CMK (cell line): ENCODE data around the gene MGLL.

ENCODE experiments used
- DNase-seq: peaks from one replicate; pipeline ENCODE4 v3.0.0-alpha.2; 2010; ENCODE audit warnings: low read depth

The MGLL gene

DNA sequence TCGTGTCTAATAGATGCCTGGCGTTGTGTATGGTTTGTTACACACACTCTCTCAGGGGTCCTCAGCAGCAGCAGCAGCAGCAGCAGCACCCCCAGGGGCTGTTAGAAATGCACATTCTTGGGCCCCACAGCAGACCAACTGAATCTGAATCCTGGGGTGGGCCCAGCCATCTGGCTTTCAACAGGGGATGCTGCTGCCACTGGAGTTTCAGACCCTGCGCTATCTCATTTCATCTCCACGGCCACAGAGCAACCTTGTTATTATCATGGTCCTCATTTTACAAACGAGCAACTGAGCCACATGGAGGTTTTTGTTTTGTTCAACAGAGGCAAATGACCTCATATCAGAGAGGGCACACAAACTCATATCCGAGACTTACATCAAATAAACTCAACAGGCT is 47.7 kb downstream of the MGLL start:
- no peak for DNase-seq

DNA sequence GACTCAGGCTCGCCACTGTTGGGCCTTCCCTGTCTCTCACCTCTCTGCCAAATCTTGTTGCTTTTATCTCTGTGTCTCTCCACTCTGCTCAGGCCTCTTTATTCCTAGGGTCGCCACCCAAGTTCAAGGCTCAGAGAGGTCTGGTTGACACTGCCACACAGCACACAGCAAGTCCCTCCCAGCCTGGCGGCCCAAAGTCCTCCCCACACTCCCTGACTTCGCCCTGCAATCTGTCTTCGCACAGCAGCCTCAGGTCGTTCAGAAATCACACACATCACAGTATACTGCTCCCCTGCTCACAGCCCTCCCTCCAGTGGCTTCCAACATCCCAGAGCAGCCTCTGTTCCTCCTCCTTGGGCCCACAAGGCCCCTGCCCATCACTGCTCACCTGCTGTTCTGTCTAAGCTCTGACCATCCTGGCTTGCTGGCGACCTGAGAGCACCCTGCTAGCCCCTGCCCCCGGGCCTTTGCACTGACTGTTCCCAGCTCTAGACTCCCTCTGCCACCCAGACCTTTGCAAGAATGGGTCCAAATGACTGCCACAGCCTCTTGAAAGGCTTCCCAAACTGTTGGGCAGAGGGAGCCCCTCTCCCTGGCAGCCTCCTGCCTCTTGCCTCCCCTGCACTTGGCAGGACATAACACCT is 48.4 kb downstream of the MGLL start:
- no peak for DNase-seq

DNA sequence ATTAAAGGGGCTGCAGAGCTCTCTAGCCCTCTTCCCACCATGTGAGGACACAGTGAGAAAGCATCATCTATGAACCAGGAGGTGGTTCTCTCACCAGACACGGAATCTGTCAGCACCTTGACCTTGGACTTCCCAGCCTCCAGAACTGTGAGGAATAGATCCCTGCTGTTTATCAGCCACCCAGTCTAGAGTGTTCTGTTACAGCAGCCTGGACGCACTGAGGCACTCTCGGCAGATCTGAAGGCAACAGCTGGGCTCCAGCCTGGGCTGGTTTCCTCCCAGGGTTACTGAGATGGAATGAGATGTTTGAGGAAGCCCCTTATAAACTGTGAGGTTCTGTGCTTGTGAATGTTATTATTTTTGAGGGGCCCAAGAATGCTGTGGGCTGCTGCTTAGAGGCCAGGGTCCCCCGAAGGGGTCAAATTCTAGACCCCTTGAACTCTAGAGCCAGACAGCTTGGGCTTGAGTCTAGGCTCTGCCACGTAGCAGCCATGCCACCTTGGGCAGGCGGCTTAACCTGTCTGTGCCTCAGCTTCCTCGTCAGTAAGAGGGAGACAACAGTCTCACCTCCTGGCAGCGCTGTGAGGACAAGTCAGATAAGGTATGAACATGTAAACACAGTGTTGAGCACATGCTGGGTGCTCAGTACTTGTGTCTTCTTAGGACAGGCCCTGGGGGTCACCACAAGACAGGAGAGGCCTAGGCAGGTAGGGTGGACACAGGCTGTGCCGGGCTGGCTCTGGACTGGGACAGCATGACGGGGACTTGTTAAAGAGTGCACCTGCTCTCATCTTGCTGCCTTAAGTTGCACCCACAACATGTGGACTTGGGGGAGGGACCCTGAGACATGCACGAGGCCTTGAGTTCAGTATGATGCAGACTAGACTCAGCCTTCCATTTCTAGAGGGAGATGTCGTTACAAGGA is 49.2 kb downstream of the MGLL start:
- no peak for DNase-seq

DNA sequence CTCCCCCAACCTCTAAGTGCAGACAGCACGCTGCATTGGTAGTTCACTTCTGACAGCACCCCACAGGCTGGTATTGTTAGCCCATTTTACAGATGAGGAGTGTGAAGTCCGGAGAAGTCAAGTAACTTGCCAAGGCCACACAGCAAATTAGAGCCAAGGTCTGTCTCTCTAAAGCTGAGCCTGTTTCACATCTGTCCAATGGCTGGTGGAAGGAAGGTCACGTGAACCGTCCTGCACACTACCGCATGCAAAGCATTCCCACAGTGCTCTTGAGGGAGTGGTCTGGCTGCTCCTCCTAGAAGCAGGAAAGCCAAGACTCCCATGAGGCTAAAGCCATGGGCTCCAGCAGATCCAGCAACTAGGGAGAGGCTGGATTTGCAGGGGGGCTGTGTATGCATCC is 50.0 kb downstream of the MGLL start:
- DNase-seq: no peak

DNA sequence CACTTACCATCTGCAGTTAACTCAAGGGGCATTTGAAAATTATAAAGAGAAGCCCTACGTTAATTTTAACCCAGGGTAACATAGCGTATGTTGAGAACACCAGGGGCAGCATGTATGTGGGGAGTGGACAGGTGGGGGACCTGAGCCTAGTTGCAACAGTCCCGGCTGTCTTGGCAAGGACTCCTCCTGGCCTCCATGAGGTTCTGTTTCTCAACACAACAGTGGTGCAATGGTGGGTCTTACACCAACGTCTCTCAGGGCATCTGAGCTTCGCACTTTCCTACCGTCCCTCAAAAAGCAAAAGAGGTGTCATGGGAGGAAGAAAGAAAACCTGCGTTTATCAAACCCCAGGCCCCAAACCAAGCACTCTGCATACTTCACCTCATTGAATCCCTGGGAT is 50.6 kb downstream of the MGLL start:
- no peak for DNase-seq

DNA sequence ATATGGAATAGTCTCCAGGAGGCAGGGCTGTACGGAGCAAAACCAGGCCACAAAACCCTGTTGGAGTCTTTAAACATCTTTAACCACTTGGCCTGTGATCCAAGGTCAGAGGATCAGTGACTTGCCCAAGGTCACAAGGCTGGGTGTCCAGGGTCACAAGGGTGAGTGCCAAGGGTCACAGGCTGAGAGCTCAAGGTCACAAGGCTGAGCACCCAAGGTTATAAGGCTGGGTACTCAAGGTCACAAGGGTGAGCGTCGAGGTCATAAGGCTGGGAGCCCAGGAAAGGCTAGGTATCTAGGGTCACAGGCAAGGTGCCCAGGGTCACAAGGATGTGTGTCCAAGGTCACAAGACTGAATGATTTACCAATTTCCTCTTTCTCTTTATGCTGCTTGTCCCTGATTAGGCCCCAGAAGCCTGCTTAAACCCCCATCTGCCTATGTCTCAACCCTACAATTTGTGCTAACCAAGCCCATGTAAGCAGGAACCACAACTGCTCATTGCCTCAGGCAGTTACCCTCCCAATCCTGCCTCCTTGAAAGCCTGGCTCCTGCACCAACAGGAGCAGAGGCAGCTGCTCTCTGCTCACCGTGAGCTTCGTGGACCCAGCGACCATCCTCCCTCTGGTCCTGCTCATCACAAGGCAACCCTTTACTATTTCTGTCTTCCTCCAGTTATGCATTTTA is 51.5 kb downstream of the MGLL start:
- no peak for DNase-seq

DNA sequence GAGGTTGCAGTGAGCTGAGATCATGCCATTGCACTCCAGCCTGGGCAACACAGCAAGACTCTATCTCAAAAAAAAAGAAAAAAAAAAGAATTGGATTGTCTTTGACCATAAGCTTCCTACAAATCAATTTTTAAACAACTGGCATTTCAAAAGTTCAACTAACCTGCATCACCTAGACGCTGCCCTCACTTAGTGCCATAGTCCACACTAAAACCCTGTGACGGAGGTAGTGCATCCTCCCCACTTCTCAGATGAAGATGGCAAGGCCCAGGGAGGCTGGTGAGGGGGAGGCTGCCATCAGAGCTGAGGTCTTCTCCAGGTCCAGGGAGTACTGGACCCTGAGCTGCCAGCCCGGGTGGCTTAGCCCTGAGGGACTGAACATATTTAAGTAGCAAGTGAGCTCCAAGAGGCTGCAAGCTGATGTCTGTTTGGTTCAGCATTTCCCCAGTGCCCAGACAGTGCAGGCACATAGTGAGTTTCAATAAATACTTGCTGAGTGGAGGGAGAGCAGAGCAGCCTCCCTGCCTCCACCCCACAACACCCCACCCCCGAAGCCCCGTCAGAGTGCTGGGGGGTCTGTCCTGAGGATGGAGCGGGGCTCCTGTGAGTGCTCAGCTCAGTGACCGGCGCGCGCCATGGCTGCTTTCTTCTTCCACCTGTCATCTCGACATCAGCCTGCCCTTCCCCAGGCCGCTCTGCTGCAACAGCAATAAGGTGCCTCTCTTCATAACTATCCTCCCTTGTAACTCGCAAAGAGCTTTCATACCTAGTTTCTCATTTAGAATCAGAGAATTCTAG is 52.8 kb downstream of the MGLL start:
- DNase-seq: no peak

DNA sequence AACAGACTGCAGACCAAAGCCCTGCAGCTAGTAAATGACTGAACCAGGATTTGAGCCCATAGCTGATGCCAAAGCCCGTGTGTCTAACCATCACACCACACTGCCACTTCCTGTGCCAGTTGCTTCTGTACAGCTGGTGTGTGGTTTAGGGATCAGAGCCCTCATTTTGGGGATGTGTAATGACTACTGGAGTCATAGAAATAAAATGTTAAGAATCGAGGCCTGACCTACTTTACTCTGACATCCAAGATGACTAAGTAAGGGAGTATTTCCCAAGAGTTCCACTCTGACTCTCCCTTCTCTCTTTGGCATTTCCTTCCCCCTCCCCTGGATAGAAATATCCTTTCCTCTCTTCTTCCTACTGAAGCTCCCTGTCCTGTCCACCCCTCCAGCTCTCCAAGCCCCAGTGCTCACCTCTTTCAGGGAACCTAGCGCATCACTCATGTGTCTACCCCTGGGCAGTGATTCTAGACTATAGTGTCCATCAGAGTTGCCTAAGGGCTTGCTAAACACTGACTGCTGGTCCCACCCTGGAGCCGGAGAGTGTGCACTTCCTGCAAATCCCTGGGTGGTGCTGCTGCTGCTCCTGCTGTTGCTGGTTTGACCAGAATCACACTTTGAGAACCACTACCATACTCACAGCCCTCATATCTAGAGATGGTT is 53.8 kb downstream of the MGLL start:
- DNase-seq: no peak

DNA sequence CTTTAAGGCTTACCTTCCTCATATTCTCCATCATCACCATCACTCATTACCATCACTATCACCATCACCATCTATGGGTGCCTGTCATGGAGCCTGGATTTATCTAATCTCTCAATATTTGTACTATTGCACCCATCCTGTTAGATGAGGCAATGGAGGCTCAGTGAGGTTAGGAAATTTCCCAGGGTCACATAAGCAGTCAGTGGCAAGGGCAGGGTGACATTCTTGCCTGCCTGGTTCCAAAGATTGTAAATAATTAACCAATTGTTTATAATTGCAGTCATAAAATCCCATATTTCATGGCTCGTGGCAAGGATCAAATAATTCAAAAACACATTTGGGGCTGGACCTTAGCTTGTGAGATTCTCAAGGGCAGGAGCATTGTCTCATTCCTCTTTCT is 55.2 kb downstream of the MGLL start:
- DNase-seq: no peak

DNA sequence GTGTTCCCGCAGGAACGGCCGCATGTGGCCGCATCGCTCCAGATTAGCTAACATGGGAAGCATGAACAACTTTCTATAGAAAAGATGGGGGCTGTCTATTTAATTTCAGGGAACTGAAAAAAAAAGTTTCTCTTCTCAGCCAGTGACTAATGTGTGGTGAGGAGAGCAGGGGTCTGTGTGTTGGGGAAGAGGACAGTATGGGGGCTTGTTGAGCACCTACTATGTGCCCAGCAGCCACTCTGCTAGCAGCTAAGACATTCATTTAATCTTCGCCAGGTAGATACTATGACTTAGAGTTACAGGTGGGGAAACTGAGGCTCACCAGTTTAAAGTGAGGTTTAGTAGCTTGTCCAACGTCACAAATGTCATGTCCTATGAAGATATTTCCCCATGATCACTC is 56.6 kb downstream of the MGLL start:
- DNase-seq: no peak

DNA sequence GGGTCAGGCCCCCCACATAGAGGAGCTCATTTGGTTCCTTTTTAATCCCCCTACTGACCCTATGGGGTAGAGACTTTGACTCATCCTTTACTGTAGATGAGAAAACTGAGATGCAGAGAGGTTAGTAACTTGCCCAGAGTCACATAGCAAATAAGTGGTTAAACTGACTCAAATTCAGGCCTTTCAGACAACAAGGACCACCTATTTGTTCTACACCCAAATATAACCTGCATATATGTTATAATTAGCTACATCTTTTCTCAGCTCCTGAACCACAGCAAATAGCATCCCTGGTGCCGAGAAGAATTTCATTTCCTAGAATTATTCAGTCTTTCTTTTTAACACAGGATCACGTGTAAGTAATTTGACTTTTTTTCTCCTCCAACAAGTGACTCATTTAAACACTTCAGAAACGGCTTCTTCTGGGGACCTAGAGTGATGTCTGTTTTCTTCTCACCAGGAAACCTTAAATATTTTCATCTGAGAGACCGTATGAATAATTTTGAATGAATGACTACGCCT is 57.4 kb downstream of the MGLL start:
- DNase-seq: no peak

DNA sequence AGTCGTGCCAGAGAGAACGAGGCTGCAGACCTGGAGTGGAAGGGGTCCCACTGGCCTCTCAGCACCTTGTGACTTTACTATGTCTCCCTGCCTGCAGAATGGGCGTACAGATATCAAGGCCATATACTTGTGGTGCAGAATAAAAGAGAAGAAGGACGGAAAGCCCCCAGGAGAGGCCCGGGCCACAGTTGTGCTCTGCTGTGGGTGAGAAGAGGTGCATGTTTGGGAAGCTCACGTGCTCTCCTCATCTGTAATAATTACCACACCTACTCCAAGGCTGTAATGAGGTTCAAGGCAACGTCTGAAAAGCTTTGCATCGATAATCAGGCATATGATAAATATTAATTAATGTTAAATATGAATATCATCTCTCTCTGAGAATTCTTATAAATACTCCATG is 58.0 kb downstream of the MGLL start:
- DNase-seq: no peak

DNA sequence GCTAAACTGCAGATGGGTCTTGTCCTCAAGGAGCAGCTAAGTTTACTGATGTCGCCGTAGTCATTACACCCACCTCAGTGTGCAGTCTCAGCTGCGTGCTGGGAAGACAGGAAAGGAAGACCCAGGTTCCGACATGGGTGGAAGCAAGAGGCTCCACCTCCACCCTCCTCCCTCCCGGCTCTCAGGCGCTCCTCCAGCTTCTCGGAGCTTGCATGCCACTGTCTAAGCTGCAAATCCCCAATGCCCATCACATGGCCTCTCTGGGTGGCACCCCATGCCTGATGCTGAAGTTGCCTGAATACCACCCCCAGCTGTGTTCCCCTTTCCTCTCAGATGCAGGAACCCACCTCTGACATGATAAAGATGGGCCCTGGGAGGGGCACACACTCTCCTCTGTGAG is 58.5 kb downstream of the MGLL start:
- no peak for DNase-seq

DNA sequence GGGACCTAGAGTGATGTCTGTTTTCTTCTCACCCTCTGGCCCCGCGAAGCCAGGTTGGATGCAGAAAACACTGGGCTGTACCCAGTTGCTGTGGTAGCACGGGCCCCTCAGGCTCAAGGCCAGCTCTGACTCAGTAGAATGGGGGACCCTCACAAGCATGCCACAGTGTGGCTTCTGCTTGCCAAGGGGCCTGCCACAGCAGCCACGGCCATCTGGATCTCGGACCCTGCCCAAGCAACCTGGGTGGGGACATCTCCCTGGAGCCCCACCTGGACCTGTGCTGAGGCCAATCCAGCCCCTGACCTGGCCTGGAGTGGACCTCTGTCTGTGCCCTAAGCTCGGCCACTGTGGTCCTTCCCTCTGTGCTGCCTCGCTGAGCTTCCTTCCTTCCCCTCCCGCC is 59.0 kb downstream of the MGLL start:
- no peak for DNase-seq

DNA sequence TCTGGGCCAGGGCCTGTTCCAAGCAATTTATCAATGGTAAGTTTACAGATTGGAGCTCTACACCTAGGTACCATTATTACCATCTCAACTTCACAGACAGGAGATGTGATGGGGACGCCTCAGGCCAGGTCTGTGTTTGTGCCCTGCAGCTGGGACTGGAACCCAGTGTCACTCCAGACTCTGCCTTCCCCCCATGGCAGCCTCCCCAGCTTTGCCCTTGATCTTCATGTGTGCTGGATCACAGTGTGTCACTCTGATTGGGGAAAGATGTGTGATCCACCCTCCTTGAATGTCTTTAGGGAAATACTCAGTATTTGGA is 59.6 kb downstream of the MGLL start:
- DNase-seq: no peak

DNA sequence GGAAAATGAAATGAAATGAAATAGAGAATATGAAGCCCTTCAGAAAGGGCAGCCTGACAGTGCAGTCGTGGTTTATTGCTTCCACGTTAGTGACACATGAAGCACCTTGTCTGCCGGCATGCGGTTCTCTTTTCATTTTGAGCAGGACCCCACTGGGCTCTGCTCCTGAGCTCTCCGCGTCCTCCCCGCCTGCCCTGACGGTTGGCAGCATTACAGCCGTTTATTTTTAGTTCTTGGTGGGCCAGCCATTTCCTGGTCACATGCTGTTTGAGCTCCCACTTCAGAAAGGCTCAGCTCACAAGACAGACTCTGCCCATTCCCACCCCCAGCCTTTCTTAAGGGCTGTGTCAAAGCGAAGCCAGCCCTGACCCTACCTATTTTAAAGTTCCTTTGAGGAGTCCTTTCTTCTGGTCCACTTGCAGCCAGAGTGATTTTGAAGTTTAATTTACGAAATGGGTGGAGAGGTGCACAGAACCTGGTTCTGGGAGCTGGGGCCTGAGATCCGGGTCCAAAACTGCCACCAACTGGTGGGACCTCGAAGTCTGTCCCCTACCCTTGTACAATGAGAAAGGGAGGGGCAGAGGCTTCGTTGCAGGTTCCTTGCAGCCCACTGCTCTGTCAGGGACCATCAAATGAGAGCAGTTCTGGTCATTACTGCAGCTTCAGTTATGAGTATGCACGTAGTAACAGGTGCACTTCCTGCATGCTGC is 60.1 kb downstream of the MGLL start:
- DNase-seq: no peak

DNA sequence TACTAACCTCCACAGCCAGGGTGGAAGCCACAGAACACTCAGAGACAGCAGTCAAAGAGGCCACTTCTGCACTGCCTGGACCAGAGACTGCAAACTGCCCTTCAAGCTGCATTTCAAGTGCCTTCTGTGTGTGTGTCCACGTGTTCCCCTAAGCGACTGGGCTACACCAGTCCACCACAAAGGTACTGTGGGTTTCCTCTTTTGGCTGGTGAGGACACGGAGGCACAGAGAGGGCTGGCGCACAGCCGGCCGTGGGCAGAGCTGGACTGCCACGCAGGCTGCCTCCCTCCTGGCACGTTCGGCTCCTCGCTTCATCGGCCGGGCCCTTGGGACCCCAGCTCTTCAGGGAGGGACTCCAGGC is 60.9 kb downstream of the MGLL start:
- DNase-seq: no peak

DNA sequence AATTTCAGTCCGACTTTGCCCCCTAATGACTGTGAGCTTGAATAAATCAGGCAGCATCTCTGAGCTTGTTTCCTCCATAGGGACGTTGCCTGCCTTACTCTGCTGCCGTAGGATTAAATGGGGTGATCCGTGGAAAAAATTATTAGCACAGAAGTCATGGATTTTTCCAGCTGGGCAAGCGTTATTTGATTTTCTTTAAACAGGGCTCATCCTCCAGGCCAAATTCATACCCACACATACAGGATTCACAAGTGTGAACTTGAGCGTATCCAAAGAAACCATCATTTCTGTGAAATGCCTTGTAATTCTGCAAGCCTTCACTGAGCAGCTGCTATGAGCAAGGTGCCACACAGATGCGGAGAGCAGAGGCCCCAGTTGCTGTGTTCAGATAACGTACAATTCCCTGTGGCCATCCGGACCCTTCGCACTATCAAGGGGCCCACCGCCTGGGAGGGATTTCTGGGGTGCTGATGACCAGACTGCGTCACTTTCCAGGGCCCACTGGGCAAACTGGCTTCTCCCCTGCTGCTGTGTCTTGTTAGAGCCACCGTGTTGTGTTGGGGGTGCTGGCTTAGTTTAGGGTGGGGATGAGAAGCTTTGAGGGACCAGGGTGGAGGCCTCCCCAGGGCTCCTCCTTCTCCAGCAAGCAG is 61.4 kb downstream of the MGLL start:
- no peak for DNase-seq

DNA sequence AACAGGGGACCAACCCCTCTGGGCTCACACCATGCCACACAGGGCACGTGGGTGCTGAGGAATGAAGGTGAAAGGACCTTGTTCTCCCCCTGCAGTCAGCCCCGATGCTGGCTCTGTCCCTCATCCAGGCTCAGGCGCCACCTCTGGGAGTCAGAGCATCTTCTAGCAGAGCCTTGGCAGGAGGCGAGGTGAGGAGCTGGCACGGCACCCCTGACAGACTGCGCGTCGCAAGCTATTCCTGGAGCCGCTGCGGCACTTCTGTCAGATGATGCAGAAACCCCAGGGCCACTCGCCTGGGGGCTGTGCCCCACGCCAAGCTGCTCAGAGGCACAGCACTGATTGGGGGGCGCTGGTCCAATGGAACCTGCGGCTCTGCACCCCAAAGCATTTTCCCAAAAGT is 62.0 kb downstream of the MGLL start:
- DNase-seq: no peak

DNA sequence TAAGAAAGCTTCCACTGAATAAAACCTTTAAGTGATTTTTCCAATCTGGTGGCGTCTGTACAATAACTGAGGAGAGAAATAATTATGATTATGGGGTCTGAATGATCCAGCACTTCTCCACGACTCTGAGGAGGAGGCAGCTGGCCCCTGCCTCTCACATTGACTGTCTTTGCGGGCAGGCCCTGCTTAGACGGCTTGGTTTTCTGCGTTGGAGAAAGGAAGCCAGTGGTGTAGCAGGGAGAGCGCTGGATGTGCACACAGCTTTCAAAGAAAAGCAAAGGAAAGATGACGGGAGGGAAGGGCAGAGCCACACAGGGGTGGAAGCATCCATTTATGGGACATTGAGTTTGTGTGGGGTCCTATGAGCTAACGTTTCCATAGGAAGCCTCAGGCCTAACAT is 62.5 kb downstream of the MGLL start:
- no peak for DNase-seq

DNA sequence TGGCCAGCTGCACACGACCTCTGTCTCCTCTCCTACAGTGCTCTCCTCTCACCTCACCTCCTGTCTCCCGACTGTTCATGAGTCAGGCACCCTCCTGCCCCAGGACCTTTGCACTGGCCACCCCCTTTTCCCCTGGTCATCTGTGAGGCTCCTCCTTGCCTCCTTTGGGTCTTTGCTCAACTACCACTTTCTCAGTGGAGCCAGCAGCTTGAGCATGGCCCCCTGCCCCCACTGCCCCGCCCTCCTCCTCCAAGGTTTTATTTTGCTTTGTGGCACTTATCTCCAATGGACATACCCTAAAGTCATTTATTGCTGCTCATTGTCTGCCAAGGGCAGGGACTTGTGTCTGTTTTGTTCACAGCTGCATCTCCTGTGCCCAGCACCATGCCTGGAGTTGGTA is 64.3 kb downstream of the MGLL start:
- no peak for DNase-seq
